Endothelial cell of umbilical vein (primary cell): ENCODE measurements around the gene MFSD8. TPM values are rescaled to one million over a fixed set of nuclear protein-coding genes. Genes with fewer than 3 reads are reported as not detected.

Source experiments
- BruUV-seq: library from RNA; stranded (reverse); fragments of 400-500 nt; replicated peaks from 2 replicates; lab custom pipeline; 2021; lab: Mats Ljungman, UMichigan
- CTCF ChIA-PET: fragments of 300-600, 350-600 bp; sonication (Branson Sonifier 250); formaldehyde crosslinking; loops from one replicate; lab custom pipeline; 2021; ENCODE audit warnings: antibody characterized with exemption, inconsistent platforms; lab: Charles Lee
- POLR2A ChIA-PET: fragments of 300-600, 350-600 bp; sonication (Branson Sonifier 250); formaldehyde crosslinking; loops from one replicate; lab custom pipeline; 2021; ENCODE audit warnings: antibody characterized with exemption, inconsistent platforms; lab: Charles Lee
- DNase-seq: peaks from one replicate; pipeline ENCODE4 v3.0.0-alpha.2; 2011; ENCODE audit warnings: low read depth, low spot score
- FAIRE-seq: peaks from 2 replicates; lab custom pipeline; 2011; peaks lifted over from hg19 to GRCh38; lab: Jason Lieb, UNC
- H2AFZ ChIP-seq: 2 replicates; pipeline ENCODE4 v1.6.0; 2012; ENCODE audit warnings: low read depth, low read length, control low read depth, inconsistent platforms
- H3K27ac ChIP-seq: 2 replicates; pipeline ENCODE4 v1.5.1; 2011; ENCODE audit warnings: low read depth, mild to moderate bottlenecking, control low read depth, low read length, moderate library complexity; ENCODE audit not compliant: insufficient read depth
- H3K27me3 ChIP-seq, 2 experiments: 2 replicates each; pipeline versions ENCODE4 v1.6.0 to v1.6.1; 2011; ENCODE audit warnings: low read length in 2 of 2, mixed read lengths in 1 of 2; ENCODE audit not compliant: control insufficient read depth in 2 of 2, insufficient read depth in 2 of 2
- H3K36me3 ChIP-seq, 2 experiments: 2 replicates in 1 of 2; 3 replicates in 1 of 2; pipeline ENCODE4 v1.5.1; 2011; ENCODE audit warnings: low read length in 2 of 2, mild to moderate bottlenecking in 1 of 2, moderate library complexity in 1 of 2; ENCODE audit not compliant: control insufficient read depth in 2 of 2, insufficient read depth in 2 of 2; ENCODE audit errors: extremely low read depth in 1 of 2
- H3K4me1 ChIP-seq: 3 replicates; pipeline ENCODE4 v1.5.1; 2011; ENCODE audit warnings: mild to moderate bottlenecking, low read length; ENCODE audit not compliant: control insufficient read depth, insufficient read depth; ENCODE audit errors: extremely low read depth
- H3K4me2 ChIP-seq: 2 replicates; pipeline ENCODE4 v1.6.1; 2011; ENCODE audit warnings: low read length, control low read depth, mixed read lengths; ENCODE audit not compliant: insufficient read depth
- H3K4me3 ChIP-seq, 3 experiments: fragments of 200-600 bp in 1 of 3; sonication (generic), shearing (Covaris generic) in 1 of 3; replicated peaks in 1 of 3; 2 replicates each; pipeline ENCODE4 v1.5.1; 2011 to 2016; ENCODE audit warnings: control low read depth in 3 of 3, low read length in 3 of 3, mild to moderate bottlenecking in 2 of 3, inconsistent platforms in 1 of 3, low read depth in 1 of 3, moderate library complexity in 1 of 3; ENCODE audit not compliant: insufficient read depth in 1 of 3
- H3K79me2 ChIP-seq: 2 replicates; pipeline ENCODE4 v1.6.0; 2012; ENCODE audit warnings: low read length, inconsistent platforms; ENCODE audit not compliant: control insufficient read depth, insufficient read depth
- H3K9ac ChIP-seq: replicated peaks from 2 replicates; pipeline ENCODE3; 2011; ENCODE audit warnings: low read length, control low read depth; ENCODE audit not compliant: insufficient read depth; ENCODE audit errors: extremely low read depth
- H3K9me1 ChIP-seq: replicated peaks from 3 replicates; pipeline ENCODE4 v1.6.0; 2011; ENCODE audit warnings: mild to moderate bottlenecking, low read length; ENCODE audit not compliant: control insufficient read depth, insufficient read depth; ENCODE audit errors: extremely low read depth
- H3K9me3 ChIP-seq: replicated peaks from 2 replicates; pipeline ENCODE4 v1.5.1; 2012; ENCODE audit warnings: low read length, inconsistent platforms; ENCODE audit not compliant: control insufficient read depth, insufficient read depth
- H4K20me1 ChIP-seq: replicated peaks from 2 replicates; pipeline ENCODE3; 2011; ENCODE audit warnings: mild to moderate bottlenecking, low read length; ENCODE audit not compliant: control insufficient read depth, insufficient read depth; ENCODE audit errors: extremely low read depth
- EZH2 ChIP-seq: IDR thresholded peaks from 2 replicates; pipeline ENCODE4 v1.6.1; 2012; ENCODE audit warnings: borderline replicate concordance, low read depth, mild to moderate bottlenecking, moderate library complexity, low read length, inconsistent platforms; ENCODE audit not compliant: severe bottlenecking
- FOS ChIP-seq: IDR thresholded peaks from 2 replicates; pipeline ENCODE4 v1.6.1; 2011; ENCODE audit warnings: mild to moderate bottlenecking, low read length, moderate library complexity, borderline replicate concordance; ENCODE audit not compliant: insufficient read depth
- GATA2 ChIP-seq: IDR thresholded peaks from 2 replicates; pipeline ENCODE4 v1.7.0; 2011; ENCODE audit warnings: low read depth, mild to moderate bottlenecking, moderate library complexity, mixed read lengths, low read length; ENCODE audit not compliant: insufficient read length, insufficient read depth
- JUN ChIP-seq: IDR thresholded peaks from 2 replicates; pipeline ENCODE4 v1.6.1; 2011; ENCODE audit warnings: borderline replicate concordance, low read depth; ENCODE audit not compliant: insufficient read length, insufficient read depth
- MAX ChIP-seq: IDR thresholded peaks from 2 replicates; pipeline ENCODE4 v1.6.1; 2011; ENCODE audit not compliant: insufficient read depth, insufficient read length
- MYC ChIP-seq: IDR thresholded peaks from one replicate; pipeline ENCODE4 v1.6.1; 2011; ENCODE audit warnings: mild to moderate bottlenecking, low read depth, low read length
- POLR2A ChIP-seq: IDR thresholded peaks from 2 replicates; pipeline ENCODE4 v1.6.1; 2012; ENCODE audit warnings: low read depth, mild to moderate bottlenecking, control low read depth, low read length
- POLR2AphosphoS5 ChIP-seq: IDR thresholded peaks from 2 replicates; pipeline ENCODE4 v1.6.1; 2012; ENCODE audit warnings: low read depth, mild to moderate bottlenecking, control low read depth, low read length, moderate library complexity; ENCODE audit not compliant: insufficient read depth
- dilution Hi-C: fragments of 300-500 bp; cut with MboI; formaldehyde crosslinking; loops from one replicate; pipeline ENCODE4 v1.15.0; 2019; ENCODE audit warnings: low sequenced_read_pairs; ENCODE audit not compliant: extremely low pct_ligation_motif_present
- intact Hi-C: fragments of 100-400 bp; cut with micrococcal nuclease; formaldehyde crosslinking; loops from one replicate; pipeline ENCODE4 v1.10.0; 2022
- polyA plus RNA-seq, 4 experiments: library from polyadenylated mRNA; depleted of rRNA in 3 of 4; stranded (reverse) in 3 of 4; unstranded in 1 of 4; fragments of >200 nt; gene quantifications; 2 replicates each; pipeline versions ENCODE4 v1.2.1 to v1.2.3, GENCODE V29; 2011 to 2012; ENCODE audit warnings: missing spikeins in 1 of 4
- total RNA-seq: library from RNA; stranded (reverse); gene quantifications from 2 replicates; pipeline ENCODE4 v1.2.3, GENCODE V29; 2021
- TF ChIP-seq, protein P1 (sequence below), 2 donors: IDR thresholded peaks; 1 replicate in 1 of 2; 2 replicates in 1 of 2; pipeline ENCODE4 v1.5.1; 2011; ENCODE audit warnings: low read length in 2 of 2, mild to moderate bottlenecking in 2 of 2, moderate library complexity in 2 of 2, control low read depth in 1 of 2, inconsistent platforms in 1 of 2, low read depth in 1 of 2; ENCODE audit not compliant: insufficient read depth in 1 of 2; ENCODE audit errors: extremely low read depth in 1 of 2

Gene MFSD8
- total and polyA plus RNA-seq, 2 donors (not counting 3 experiments of a cell fraction or from before 2014, with no cell fraction given) = 11.5 to 19.4 TPM

GRCh38 chr4:127957105-127957504, 7.9 kb downstream of the MFSD8 start:
- TF ChIP-seq EZH2 (no peak), GATA2 (no peak), POLR2A (no peak), FOS (no peak), POLR2AphosphoS5 (no peak), MAX (no peak), JUN (no peak), MYC (no peak)
- TF ChIP-seq, protein P1, sequence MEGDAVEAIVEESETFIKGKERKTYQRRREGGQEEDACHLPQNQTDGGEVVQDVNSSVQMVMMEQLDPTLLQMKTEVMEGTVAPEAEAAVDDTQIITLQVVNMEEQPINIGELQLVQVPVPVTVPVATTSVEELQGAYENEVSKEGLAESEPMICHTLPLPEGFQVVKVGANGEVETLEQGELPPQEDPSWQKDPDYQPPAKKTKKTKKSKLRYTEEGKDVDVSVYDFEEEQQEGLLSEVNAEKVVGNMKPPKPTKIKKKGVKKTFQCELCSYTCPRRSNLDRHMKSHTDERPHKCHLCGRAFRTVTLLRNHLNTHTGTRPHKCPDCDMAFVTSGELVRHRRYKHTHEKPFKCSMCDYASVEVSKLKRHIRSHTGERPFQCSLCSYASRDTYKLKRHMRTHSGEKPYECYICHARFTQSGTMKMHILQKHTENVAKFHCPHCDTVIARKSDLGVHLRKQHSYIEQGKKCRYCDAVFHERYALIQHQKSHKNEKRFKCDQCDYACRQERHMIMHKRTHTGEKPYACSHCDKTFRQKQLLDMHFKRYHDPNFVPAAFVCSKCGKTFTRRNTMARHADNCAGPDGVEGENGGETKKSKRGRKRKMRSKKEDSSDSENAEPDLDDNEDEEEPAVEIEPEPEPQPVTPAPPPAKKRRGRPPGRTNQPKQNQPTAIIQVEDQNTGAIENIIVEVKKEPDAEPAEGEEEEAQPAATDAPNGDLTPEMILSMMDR (IDR thresholded peaks at IDR 0.05; ENCODE audit: extremely low read depth in 1 of 2, insufficient read depth in 1 of 2, low read depth in 1 of 2, low read length in 2 of 2) = no peak
- no peaks in the 10 kb centered on the region for H3K36me3 ChIP-seq
- H3K9me3 ChIP-seq = no peaks in the 10 kb centered on the region
- no peaks in the 10 kb centered on the region for H3K4me1 ChIP-seq
- no peak overlapping the region for H3K9ac ChIP-seq
- no peak for DNase-seq
- no peak overlapping the region for H3K27ac ChIP-seq
- ChIA-PET CTCF (interaction anchor here (0.6 kb wide), 1 partner anchor 11 kb away, joined by 3 read pairs; no protein-coding TSS in a partner anchor), POLR2A (no interaction called here)
- H3K4me2 ChIP-seq = no peak overlapping the region
- BruUV-seq = no TSS peak
- no peak for FAIRE-seq
- peaks cover 2% of the 10 kb centered on the region for H3K79me2 ChIP-seq
- H3K9me1 ChIP-seq = no peaks in the 10 kb centered on the region
- dilution Hi-C loops (no loop called here), intact Hi-C loops (no loop called here)
- H4K20me1 ChIP-seq = no peaks in the 10 kb centered on the region
- H3K4me3 ChIP-seq = no peak overlapping the region
- H2AFZ ChIP-seq = no peak overlapping the region
- H3K27me3 ChIP-seq = no peaks in the 10 kb centered on the region
